ENCODE data around the gene HOXC5. TPM values are rescaled to one million over a fixed set of nuclear protein-coding genes. Genes with fewer than 3 reads are reported as not detected.

HOXC5 gene
- total and polyA plus RNA-seq, 2 experiments from 2014 or later: 0.18 to 0.40 TPM

DNA sequence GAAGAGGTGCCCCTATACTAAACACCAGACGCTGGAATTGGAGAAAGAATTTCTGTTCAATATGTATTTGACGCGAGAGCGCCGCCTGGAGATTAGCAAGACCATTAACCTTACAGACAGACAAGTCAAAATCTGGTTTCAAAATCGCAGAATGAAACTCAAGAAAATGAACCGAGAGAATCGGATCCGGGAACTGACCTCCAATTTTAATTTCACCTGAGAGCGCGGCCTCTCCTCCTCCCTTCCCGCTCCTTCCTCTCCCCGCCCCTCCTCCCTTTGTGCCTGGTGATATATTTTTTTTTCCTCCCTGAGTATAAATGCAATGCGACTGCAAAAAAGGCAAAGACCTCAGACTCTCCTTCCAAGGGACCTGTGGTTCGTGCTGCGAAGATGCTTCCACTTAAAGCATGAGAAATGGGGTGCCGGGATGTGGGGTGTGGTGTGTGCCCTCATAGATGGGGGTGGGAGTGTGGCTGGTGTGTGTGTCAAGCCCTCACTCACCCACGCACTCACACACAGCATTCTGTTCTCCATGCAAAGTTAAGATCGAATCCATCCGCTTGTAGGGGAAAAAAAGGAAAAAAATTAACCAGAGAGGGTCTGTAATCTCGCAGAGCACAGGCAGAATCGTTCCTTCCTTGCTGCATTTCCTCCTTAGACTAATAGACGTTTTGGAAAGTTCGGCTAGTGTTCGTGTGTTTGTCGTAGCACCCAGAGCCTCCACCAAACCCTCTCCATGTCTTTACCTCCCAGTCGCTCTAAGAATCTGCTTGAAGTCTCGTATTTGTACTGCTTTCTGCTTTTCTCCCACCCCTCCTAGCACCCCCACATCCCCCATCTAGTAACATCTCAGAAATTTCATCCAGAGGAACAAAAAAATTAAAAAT is 43.4 kb upstream of the HOXC5 start:
- H3K9me3 ChIP-seq (ENCODE audit: low read depth): no peaks in the 10 kb centered on the region
- no peak overlapping the region for H3K4me3 ChIP-seq
- H3K79me2 ChIP-seq: no peaks in the 10 kb centered on the region
- H4K20me1 ChIP-seq (ENCODE audit: insufficient read depth, poor library complexity, severe bottlenecking): no peaks in the 10 kb centered on the region
- WGBS (ENCODE audit: low lambda C conversion rate, missing lambda C conversion rate): 17% methylated on average over 28 of the region's 28 CpGs
- no peaks in the 10 kb centered on the region for H3K9me2 ChIP-seq (replicated peaks; ENCODE audit: insufficient read depth)
- peak; percentile 74 for DNase-seq (ENCODE audit: low spot score)
- H3K4me2 ChIP-seq: peak overlapping the region; percentile 61
- no peaks in the 10 kb centered on the region for H3K36me3 ChIP-seq (replicated peaks; ENCODE audit: insufficient read depth, low read depth)
- TF ChIP-seq, protein P1, sequence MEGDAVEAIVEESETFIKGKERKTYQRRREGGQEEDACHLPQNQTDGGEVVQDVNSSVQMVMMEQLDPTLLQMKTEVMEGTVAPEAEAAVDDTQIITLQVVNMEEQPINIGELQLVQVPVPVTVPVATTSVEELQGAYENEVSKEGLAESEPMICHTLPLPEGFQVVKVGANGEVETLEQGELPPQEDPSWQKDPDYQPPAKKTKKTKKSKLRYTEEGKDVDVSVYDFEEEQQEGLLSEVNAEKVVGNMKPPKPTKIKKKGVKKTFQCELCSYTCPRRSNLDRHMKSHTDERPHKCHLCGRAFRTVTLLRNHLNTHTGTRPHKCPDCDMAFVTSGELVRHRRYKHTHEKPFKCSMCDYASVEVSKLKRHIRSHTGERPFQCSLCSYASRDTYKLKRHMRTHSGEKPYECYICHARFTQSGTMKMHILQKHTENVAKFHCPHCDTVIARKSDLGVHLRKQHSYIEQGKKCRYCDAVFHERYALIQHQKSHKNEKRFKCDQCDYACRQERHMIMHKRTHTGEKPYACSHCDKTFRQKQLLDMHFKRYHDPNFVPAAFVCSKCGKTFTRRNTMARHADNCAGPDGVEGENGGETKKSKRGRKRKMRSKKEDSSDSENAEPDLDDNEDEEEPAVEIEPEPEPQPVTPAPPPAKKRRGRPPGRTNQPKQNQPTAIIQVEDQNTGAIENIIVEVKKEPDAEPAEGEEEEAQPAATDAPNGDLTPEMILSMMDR (IDR thresholded peaks at IDR 0.05; ENCODE audit: poor library complexity): peak; percentile 52
- no peak for TF ChIP-seq EZH2 (IDR thresholded peaks at IDR 0.05; ENCODE audit: borderline replicate concordance)
- H3K27ac ChIP-seq: no peak overlapping the region
- peaks cover 19% of the 10 kb centered on the region for H3K4me1 ChIP-seq (ENCODE audit: insufficient read depth)
- H2AFZ ChIP-seq: no peak overlapping the region
- H3K27me3 ChIP-seq: peaks cover 94% of the 10 kb centered on the region

DNA sequence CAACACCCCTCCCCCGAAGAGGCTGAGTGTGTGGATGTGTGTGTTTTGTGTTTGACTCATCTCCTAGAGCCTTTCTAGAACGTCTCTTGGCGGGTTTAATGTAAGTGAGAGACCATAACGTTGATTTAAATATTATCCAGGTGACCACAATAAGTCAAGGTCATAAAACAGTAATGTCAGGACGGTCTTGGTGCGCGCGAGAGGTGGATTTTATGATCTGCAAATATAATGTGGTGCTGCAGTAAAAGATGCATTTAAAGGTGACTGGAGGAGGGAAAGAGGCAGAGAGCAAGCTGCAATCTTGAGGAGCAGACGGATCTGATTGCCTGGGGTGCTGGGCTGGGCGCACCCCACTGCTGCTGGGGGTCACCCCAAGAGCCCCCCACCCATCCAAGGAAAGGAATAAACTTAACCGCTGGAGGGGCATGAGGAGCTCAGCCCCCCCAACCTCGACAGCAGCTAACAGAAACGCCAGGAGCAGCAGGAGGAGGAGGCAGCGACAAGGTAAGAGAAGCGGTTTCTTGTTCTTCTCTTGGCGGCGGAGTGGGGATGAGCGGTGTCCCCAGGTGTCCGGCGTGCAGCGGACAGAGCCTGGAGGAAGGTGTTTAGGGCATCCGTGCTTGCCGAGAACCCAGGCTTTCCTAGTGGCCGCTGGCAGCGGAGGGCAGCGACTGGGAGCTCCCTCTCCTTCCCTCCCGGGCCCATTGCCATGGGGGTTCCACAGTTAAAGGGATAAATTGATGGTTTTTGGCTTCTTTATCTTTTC is 42.4 kb upstream of the HOXC5 start:
- Histone ChIP-seq H3K9me3 (ENCODE audit: low read depth) (no peaks in the 10 kb centered on the region), H3K4me2 (peak overlapping the region; percentile 53), H3K9me2 (replicated peaks; ENCODE audit: insufficient read depth) (no peaks in the 10 kb centered on the region), H3K27ac (no peak overlapping the region), H3K36me3 (replicated peaks; ENCODE audit: insufficient read depth, low read depth) (no peaks in the 10 kb centered on the region), H3K4me1 (ENCODE audit: insufficient read depth) (peaks cover 24% of the 10 kb centered on the region), H3K79me2 (no peaks in the 10 kb centered on the region), H2AFZ (no peak overlapping the region), H3K4me3 (no peak overlapping the region), H3K27me3 (peaks cover 98% of the 10 kb centered on the region), H4K20me1 (ENCODE audit: insufficient read depth, poor library complexity, severe bottlenecking) (no peaks in the 10 kb centered on the region)
- TF ChIP-seq EZH2 (IDR thresholded peaks at IDR 0.05; ENCODE audit: borderline replicate concordance) (peak; percentile 68), EZH2phosphoT487 (IDR thresholded peaks at IDR 0.05; ENCODE audit: low read depth, severe bottlenecking, unreplicated experiment) (peak; percentile 45)
- TF ChIP-seq, protein P1 (IDR thresholded peaks at IDR 0.05; ENCODE audit: poor library complexity): no peak
- 12% methylated on average over 27 of the region's 27 CpGs for WGBS (ENCODE audit: low lambda C conversion rate, missing lambda C conversion rate)
- no peak for DNase-seq (ENCODE audit: low spot score)

DNA sequence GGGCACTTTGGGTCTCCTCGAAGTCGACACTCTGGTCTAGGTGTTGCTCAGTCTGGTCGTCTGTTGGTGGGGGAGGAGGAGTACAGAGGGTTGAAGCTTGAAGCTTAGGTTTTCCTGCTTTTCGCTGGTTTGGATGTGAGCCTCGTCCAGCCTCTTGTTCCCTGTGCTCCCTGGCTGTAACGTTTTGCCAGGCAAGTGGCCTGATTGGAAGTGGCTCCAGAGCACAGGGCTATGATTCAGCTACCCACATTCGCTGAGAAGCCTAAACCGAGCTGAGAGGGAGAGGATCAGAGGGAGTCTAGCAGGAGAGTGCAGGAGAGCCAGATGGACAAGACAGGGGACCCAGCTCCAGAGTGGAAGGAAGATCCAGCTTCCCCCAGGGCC is 41.8 kb upstream of the HOXC5 start:
- no peaks in the 10 kb centered on the region for H3K9me3 ChIP-seq (ENCODE audit: low read depth)
- H3K27ac ChIP-seq: no peak overlapping the region
- no peak overlapping the region for H3K4me3 ChIP-seq
- H2AFZ ChIP-seq: no peak overlapping the region
- no peak for DNase-seq (ENCODE audit: low spot score)
- no peaks in the 10 kb centered on the region for H3K79me2 ChIP-seq
- no peaks in the 10 kb centered on the region for H3K36me3 ChIP-seq (replicated peaks; ENCODE audit: insufficient read depth, low read depth)
- peaks cover 98% of the 10 kb centered on the region for H3K27me3 ChIP-seq
- peaks cover 25% of the 10 kb centered on the region for H3K4me1 ChIP-seq (ENCODE audit: insufficient read depth)
- H3K4me2 ChIP-seq: peak overlapping the region; percentile 53
- TF ChIP-seq EZH2 (IDR thresholded peaks at IDR 0.05; ENCODE audit: borderline replicate concordance) (no peak), EZH2phosphoT487 (IDR thresholded peaks at IDR 0.05; ENCODE audit: low read depth, severe bottlenecking, unreplicated experiment) (no peak)
- TF ChIP-seq, protein P1 (IDR thresholded peaks at IDR 0.05; ENCODE audit: poor library complexity): no peak
- WGBS (ENCODE audit: low lambda C conversion rate, missing lambda C conversion rate): 12% methylated on average over 8 of the region's 8 CpGs
- no peaks in the 10 kb centered on the region for H4K20me1 ChIP-seq (ENCODE audit: insufficient read depth, poor library complexity, severe bottlenecking)
- no peaks in the 10 kb centered on the region for H3K9me2 ChIP-seq (replicated peaks; ENCODE audit: insufficient read depth)
